Measurements from ENCODE around the gene BAG1. TPM values are rescaled to one million over a fixed set of nuclear protein-coding genes. Genes with fewer than 3 reads are reported as not detected.

Gene BAG1
- total RNA-seq, 1 experiment from 2014 or later = 51.2 TPM

- no peak overlapping the region for H3K4me3 Mint-ChIP-seq (ENCODE audit: unreplicated experiment)
- no peak overlapping the region for H3K27ac Mint-ChIP-seq (ENCODE audit: unreplicated experiment)
- CTCF ChIA-PET = no interaction called here
- Histone ChIP-seq H3K27me3 (replicated peaks; ENCODE audit: control insufficient read depth, insufficient read depth, low read length) (no peaks in the 10 kb centered on the region), H3K4me3 (ENCODE audit: low read depth, low read length) (no peak overlapping the region), H3K4me1 (no peaks in the 10 kb centered on the region), H3K9me3 (no peaks in the 10 kb centered on the region), H3K36me3 (ENCODE audit: control insufficient read depth, insufficient read depth, low read length) (no peaks in the 10 kb centered on the region; the same call in 1 of the 2 replicates)
- DNase-seq = no peak
- no peaks in the 10 kb centered on the region for H3K9me3 Mint-ChIP-seq (ENCODE audit: unreplicated experiment)
- no TSS peak for BruUV-seq (replicated peaks)
- intact Hi-C loops (cut with micrococcal nuclease; ENCODE audit: unreplicated experiment) = no loop called here
- POLR2A ChIA-PET = no interaction called here
- no peaks in the 10 kb centered on the region for H3K27me3 Mint-ChIP-seq (ENCODE audit: insufficient read depth, unreplicated experiment)
- H3K4me1 Mint-ChIP-seq (ENCODE audit: low read depth, unreplicated experiment) = peaks cover 7% of the 10 kb centered on the region
- no peak for TF ChIP-seq CTCF (IDR thresholded peaks at IDR 0.05; ENCODE audit: insufficient read depth in 1 of 2, low read depth in 1 of 2, low read length in 1 of 2, severe bottlenecking in 1 of 2, unreplicated experiment in 1 of 2)
- H3K36me3 Mint-ChIP-seq (ENCODE audit: insufficient read depth, unreplicated experiment) = peaks cover 33% of the 10 kb centered on the region
Observed at GRCh38 chr9:33248606-33249005, 15.9 kb downstream of the BAG1 start.

GRCh38 chr9:33246269-33246860, 18.1 kb downstream of the BAG1 start:
- DNase-seq = no peak
- H3K4me3 ChIP-seq (ENCODE audit: low read depth, low read length) = no peak overlapping the region
- H3K36me3 ChIP-seq (ENCODE audit: control insufficient read depth, insufficient read depth, low read length) = no peaks in the 10 kb centered on the region; the same call in 1 of the 2 replicates
- intact Hi-C loops (cut with micrococcal nuclease; ENCODE audit: unreplicated experiment) = no loop called here
- Mint-ChIP-seq H3K9me3 (ENCODE audit: unreplicated experiment) (no peaks in the 10 kb centered on the region), H3K27me3 (ENCODE audit: insufficient read depth, unreplicated experiment) (no peaks in the 10 kb centered on the region), H3K4me1 (ENCODE audit: low read depth, unreplicated experiment) (no peaks in the 10 kb centered on the region), H3K4me3 (ENCODE audit: unreplicated experiment) (no peak overlapping the region), H3K36me3 (ENCODE audit: insufficient read depth, unreplicated experiment) (peaks cover 25% of the 10 kb centered on the region), H3K27ac (ENCODE audit: unreplicated experiment) (no peak overlapping the region)
- no peaks in the 10 kb centered on the region for H3K9me3 ChIP-seq
- H3K27me3 ChIP-seq (replicated peaks; ENCODE audit: control insufficient read depth, insufficient read depth, low read length) = no peaks in the 10 kb centered on the region
- POLR2A ChIA-PET = no interaction called here
- no TSS peak for BruUV-seq (replicated peaks)
- CTCF ChIA-PET = no interaction called here
- H3K4me1 ChIP-seq = no peaks in the 10 kb centered on the region
- no peak for TF ChIP-seq CTCF (IDR thresholded peaks at IDR 0.05; ENCODE audit: insufficient read depth in 1 of 2, low read depth in 1 of 2, low read length in 1 of 2, severe bottlenecking in 1 of 2, unreplicated experiment in 1 of 2)

GRCh38 chr9:33245341-33245740, 19.2 kb downstream of the BAG1 start:
- H3K27me3 ChIP-seq (replicated peaks; ENCODE audit: control insufficient read depth, insufficient read depth, low read length) = no peaks in the 10 kb centered on the region
- Mint-ChIP-seq H3K36me3 (ENCODE audit: insufficient read depth, unreplicated experiment) (peaks cover 17% of the 10 kb centered on the region), H3K4me3 (ENCODE audit: unreplicated experiment) (no peak overlapping the region), H3K4me1 (ENCODE audit: low read depth, unreplicated experiment) (no peaks in the 10 kb centered on the region), H3K27ac (ENCODE audit: unreplicated experiment) (no peak overlapping the region), H3K27me3 (ENCODE audit: insufficient read depth, unreplicated experiment) (no peaks in the 10 kb centered on the region), H3K9me3 (ENCODE audit: unreplicated experiment) (no peaks in the 10 kb centered on the region)
- no peaks in the 10 kb centered on the region for H3K9me3 ChIP-seq
- intact Hi-C loops (cut with micrococcal nuclease; ENCODE audit: unreplicated experiment) = no loop called here
- CTCF ChIA-PET = no interaction called here
- no peak for DNase-seq
- TF ChIP-seq CTCF (IDR thresholded peaks at IDR 0.05; ENCODE audit: insufficient read depth in 1 of 2, low read depth in 1 of 2, low read length in 1 of 2, severe bottlenecking in 1 of 2, unreplicated experiment in 1 of 2) = no peak
- no peaks in the 10 kb centered on the region; the same call in 1 of the 2 replicates for H3K36me3 ChIP-seq (ENCODE audit: control insufficient read depth, insufficient read depth, low read length)
- H3K4me1 ChIP-seq = peaks cover 2% of the 10 kb centered on the region
- no peak overlapping the region for H3K4me3 ChIP-seq (ENCODE audit: low read depth, low read length)
- POLR2A ChIA-PET = no interaction called here
- BruUV-seq (replicated peaks) = no TSS peak

Data from Caco-2 (cell line).